ENCODE results near the gene CELA2A.
A peak's percentile ranks its signal among the peaks of the same experiment; 100 is the strongest.

The CELA2A gene

DNA sequence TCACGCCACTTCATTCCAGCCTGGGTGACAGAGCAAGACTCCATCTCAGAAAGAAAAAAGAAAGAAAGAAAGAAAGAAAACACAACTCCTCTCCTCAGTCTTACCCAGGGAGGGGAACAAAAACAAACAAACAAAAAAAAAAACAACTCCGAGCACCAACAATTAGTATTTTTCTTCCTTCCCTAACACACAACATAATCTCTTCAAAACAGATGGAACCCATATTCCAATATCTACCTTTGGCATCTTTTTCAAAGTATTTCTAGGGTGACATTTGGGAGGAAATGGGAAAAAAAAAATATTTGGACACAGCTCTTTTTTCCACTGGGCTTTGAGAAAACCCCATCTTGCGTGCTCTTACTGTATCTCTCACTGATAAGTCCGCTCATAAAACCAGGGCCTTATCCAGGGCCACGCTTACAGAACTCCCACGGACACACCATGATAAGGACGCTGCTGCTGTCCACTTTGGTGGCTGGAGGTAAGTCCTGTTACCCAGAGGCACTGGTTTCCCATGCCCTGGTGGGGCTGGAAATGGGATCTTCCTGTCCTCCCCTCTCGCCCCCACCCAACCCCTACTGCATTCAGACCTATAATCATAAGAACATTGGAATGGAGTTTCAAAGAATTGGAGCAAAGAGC lies at the start of gene CELA2A:
Gene CELA2A, plus strand, starts transcription at position 420 of the 642 bp plus-strand sequence. Its CDS starts 22 bp downstream, at position 442.
- DNase-seq = no peak

DNA sequence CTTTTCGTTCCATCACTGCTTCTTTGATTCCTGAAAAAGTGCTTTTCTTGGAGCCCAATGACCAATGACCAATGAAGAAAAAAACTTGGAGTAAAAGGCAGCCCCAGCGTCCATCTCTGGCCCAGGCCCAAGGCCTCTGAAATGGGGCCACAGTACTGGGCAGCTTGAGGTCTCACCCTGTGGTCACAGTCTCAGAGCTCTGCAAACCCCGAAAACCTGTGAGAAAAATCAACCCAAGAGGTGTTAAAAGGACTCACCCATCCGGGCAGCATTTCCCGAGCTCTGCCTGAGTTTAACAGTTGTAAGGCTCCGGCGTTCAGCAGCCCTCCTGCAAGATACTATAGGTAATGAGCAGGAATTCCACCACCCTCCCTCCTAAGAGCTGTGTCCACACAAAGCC lies 49.0 kb upstream of the CELA2A start:
- DNase-seq = no peak

DNA sequence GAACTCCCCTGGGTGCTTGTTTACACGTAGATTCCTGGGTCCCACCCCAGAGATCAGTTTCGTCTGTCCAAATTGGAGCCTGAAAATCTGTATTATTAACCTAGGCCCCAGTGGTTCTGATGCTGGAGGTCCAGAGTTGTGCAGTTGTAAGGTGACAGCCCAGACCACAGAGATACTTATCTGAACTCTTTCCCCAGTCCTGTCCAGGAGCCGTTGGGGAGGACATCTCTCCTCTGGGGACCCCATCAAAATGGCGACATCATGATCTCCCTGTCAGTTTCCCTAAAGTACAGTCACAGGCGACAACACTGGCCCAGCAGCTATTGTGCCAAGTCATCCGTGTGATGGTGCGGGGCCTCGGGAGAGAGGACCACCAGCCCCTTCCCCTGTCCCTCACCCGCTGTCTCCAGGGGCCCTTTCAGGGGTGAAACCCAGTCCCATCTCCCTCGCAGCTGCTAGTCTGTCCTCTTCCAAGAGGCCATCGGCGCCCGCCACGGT lies 47.6 kb upstream of the CELA2A start:
- no peak for DNase-seq

DNA sequence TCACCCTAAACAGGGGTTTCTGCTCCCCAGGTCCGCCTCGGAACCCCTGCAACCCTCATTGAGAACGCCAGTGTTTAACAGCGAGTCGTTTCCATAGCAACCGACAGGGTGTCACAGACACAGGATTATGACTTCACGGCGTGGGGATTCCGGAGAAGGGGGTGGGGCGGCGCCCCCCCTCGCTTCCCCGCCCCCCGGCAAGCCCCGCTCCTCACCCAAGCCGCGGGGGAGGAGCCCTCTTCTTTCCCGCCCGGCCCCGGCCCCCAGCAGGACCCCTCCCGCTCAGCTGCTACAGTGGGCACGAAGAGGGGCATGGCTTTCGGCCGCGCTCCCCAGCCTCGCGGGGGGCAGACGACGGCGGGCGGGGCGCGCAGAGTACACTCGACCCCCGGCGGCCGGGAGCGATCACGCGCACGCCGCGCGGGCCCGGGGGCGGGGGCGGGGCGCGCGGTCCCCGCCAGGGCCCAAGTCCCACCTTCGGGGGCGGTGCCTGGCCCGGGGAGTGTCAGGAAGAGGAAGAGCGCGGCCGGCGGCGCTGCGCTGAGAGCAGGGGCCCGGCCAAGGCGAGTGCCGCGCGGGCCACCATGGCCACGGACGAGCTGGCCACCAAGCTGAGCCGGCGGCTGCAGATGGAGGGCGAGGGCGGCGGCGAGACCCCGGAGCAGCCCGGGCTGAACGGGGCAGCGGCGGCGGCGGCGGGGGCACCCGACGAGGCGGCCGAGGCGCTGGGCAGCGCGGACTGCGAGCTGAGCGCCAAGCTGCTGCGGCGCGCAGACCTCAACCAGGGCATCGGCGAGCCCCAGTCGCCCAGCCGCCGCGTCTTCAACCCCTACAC lies 46.9 kb upstream of the CELA2A start, which contains the start of gene EFHD2:
Gene EFHD2, plus strand, starts transcription at position 501 of the 835 bp plus-strand sequence. Its CDS starts 84 bp downstream, at position 585.
- peak; percentile 75 to 79 for DNase-seq

DNA sequence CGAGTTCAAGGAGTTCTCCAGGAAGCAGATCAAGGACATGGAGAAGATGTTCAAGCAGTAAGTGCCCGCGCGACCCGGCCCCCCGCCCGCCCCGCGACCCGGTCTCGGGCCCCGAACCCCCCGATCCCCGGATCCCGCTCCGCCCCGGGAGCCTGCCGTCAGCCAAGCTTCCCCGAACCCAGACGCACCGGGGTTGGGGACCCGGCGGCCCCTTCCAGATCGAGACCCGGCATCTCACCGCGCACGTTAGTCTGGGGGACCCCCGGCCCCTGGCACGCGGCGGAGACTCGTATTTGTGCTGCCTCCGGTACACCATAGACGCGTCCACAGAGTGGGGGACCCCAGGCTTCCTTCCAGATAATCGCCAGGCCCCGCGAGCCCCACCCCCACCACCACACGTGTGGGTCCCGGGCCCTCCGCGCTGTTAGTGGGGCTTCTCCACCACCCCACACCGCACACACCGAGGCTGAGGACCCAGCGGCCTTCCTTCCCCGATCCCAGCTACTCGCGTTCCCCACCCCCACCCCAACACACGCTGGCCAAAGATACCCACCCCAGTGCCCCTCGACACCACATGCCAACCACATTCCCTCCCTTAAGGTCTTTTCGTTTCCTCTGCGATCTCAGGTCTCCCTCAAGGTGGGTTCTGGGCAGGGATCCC lies 46.2 kb upstream of the CELA2A start:
- DNase-seq = peak in 1 of 2 donors; percentile 28

DNA sequence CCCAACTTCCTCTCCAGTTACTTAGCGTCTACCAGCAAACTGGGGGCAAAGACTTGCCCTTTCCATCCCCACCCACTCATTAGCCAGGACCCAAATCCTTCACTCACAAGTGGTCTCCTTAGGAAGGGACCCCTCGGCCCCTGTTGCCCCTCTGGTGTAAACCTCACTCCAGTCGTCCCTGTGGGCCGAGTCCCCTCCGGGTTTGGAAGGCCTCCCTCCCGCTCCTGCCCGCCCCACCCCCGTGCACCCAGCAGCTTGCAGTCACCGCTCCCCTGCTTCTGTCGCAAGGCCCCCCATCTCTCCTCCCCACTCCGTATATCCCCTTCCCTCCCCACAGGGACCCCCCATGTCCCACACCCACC lies 45.7 kb upstream of the CELA2A start:
- DNase-seq = no peak

DNA sequence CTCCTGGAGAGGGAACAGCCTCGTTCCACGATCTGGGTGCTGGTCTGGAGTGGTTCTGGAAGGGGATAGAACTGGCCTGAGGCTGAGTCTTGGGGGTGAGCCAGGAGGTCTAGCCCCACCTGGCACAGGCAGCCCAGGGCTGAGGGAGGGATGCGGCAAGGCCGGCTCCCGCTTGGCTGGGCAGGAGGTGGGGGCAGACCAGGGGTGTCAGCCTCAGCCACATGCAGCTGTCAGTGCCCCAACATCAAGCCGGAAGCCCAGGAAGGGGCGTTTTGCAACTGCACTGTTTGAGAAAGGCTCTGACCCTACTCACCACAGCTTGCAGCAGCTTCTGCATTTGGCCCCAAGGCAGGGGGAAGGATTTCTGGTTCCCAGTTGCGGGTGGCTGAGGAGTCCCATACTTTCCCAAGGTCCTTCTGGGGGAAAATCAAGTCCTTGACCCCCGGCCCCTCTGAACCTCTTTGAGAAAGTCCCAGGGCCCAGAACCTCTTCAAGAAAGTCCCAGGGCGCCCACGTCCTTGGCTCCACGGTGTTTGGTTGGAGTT lies 44.9 kb upstream of the CELA2A start:
- DNase-seq = peak; percentile 12 to 26

DNA sequence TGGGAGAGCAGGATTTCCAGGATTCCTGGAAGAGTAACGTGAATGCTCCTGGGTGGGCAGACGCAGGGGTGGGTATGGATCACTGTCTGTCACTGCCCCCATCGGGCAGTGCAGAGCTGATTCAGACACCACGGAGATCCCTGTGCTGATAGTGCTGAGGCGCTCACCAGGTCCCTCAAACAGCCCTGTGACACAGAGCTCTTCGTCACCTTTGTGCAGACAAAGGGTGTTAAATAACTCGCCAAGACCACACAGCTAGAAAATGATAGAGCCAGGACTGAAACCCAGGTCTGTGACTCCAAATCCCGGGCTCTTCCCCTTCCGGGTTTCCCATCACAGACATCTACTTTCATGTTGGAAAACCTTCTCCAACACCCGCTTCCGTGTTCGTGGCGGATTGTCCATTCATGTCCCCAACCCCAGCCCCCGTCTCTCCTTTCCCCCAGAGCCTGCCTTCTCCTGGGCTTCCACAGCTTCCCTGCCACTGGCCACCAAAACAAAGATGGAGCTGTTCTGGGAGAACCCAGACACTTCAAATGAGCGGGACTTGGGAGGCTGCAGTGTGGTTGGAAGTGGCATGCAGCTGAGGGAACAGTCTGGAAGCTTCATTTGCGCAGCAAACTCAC lies 44.2 kb upstream of the CELA2A start:
- DNase-seq = peak; percentile 25 to 36

DNA sequence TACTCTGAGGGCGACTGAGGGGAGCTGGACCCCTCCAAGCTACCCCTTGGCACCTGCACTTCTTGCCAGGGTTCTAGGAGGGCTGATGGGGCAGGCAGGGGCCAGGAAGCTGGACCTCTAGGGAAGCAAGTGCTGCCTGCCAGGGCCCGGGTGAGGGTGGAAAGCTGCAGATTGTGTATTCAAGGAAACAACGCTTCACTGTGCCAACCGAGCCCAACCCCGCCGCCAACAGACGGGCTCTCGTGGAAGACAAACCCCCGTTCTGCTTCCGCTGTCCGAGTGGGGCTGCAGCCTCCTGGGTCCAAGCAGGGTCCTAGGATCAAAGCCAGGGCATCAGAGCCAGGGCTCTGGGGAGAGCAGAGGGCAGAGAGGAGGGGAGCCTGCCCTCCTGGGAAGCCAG lies 43.7 kb upstream of the CELA2A start:
- no peak for DNase-seq

DNA sequence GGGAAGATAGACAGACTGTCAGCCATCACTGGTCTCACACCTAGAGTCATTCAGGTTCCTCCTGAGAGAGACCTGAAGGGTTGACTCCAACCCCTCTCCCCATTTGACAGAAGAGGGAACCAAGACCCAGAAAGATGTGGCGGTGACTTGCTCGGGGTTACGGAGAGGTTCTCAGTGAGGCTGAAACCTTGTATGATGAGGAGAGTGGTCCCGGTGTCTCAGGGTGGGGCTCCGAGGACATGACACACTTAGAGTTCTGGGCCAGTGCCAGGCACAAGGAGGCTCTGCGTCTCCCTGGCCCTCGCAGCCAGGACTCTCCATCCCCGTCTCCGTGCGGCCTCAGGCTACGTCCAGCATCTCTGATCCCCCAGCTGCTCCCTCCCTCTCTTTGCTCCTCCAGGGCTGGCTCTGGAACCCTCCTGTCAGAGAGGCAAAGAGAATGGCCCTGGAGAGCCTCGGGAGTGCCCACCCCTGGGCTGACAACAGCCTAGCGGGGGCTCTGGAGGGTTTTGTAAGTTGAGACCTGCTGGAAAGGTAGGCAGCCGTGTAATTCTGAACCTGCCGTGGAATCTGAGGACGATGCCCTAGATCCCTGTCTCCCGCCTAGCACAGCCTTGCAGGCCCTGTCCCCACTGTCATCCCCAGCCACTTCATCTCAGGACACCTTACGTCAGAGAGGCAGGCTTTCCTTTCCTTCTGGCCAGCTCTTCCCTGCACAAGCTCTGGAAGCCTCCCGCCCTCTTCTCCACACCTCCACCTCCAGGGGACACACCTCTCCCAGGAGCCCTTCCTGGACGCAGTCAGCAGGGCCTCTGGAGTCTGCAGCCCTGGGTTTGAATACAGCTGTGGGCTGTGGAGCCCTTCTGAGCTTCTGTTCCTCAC lies 42.7 kb upstream of the CELA2A start:
- no peak for DNase-seq

DNA sequence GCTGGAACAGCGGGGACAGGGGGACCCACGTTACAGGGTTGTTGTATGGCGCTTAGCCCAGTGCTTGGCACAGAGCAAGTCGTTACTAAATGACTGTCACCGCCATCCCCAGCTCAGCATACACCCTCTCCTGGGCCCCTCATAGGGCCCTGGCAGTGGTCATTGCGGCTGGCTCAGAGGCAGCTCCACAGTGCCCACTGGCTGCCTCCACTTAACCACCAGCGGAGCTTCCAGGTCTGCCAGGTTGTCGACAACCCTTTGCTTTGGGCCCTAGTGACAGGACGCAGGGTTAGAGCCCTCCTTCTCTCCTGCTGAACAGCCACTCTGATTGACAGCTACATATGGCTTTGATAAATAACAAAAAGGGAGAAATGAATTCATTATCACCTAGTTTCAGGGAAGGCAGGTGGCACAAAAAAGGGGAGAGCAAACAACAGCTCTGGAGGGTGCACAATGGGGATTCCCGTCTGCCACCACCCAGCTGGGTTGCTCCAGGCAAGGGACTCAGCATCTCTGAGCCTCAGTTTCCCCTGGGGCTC lies 42.0 kb upstream of the CELA2A start:
- DNase-seq = no peak

DNA sequence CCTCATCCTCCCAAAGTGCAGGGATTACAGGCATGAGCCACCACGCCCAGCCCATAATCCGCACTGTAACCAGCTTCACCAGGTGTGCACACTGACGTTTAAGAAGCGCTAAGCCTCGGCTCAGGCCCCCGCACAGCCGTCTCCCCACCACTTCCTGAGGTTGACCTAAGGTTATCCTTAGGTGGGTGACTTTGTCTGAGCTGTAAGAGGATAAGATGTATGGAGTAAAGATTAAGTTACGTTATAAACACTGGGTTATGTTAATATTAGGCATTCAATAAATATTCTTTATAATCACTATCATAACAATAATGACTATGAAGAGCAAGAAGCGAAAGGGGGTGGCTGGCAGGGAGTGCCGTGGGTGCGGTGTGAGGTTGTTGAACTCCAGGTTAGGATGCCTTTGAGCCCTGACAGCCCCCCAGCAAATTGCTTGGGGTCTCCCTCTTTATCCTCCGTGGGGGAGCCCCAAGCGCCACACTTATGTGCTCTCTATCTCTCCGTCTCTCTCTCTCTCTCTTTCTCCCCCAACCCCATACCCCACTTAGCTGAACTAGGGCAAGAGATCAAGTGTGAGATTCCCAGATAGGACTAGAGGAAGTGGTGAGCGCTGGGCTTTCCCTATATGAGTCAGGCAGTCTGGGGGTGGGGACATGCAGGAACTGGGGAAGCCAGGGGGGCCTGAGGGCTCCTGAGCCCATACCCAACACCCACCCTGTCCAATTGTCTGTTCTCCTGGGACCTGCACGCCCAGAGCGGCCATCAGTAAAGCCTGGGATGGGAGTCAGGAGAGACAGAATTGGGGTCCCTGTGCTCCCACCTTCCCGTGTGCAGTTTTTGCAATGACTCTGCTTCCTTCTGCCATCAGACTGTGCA lies 39.2 kb upstream of the CELA2A start:
- peak; percentile 21 to 37 for DNase-seq

DNA sequence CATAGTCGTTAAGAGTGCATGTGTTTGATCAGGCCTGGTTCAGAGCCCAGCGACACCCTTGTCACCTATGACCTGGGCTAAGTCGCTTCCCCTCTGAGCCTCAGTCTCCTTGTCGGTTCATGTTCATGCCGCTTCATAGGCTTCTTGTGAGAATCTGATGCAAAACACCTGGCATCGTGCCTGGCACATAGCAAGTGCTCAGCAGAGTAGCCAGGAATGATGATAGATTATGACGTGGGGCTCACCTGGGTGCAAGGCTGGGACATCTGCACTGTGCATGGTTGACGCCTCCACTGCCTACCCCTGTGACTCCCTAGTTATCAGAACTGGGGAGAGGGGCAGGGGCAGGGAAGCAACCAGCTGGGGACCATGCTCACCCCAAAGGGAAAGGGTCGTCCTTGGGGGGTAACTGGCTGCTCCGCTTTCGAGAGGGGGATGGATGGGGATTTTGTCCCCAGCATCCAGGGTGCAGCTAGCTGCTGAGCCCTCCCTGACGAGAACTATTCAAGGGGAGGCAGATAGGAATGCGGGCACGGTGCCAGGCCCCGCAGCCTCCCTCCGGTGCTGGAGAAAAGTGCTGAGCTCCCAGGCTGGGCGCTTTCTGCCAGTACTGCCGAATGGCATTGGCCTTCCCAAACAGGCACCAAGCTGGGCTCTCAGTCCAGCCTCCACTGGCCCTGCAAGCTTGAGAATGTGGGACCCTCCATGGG lies 37.6 kb upstream of the CELA2A start:
- DNase-seq = no peak

DNA sequence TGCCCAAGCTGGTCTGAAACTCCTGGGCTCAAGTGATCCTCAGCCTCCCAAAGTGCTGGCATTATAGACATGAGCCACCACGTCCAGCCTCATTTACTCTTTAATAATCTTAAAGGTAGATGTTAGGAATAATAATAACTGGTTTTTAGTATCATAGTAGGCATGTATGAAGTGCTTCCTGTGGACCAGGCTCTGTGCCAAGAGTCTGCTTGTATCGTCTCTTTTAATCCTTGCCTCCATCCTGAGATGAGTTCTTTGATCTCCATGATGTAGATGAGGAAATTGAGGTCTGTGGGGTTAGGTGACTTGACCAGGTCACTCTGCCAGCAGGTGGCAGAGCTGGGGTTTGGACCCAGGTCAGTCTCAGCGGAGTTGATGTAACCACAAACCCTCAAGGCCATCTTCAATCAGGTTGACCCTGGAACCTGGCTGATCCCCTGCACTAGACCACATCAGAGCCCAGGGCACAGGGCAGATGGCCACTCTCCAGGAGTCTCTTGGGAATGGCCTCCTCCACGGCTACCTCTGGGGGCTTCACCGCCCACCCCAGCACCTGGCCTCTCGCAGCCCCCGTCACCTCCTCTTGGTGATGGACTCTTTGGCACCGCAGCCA lies 35.6 kb upstream of the CELA2A start:
- DNase-seq = no peak

DNA sequence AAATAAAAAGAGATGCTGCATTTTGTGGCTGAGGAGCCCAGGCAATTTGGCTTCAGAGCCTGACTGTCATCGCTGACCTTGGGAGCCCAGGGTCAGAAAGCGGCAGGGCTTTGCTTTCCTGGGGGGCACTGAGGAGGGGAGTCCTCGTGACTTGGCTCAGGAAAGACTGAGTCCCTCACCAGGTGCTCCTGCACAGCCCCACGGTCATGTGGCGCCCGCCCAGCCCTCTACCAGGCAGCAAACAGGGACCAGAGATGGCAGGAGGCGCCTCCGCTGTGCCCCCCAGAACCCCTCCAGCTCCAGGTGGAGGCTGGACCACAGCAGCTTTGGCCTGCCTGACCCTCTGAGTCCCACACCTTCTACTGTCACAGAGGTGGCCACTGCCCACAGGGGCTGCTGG lies 33.7 kb upstream of the CELA2A start:
- no peak for DNase-seq

DNA sequence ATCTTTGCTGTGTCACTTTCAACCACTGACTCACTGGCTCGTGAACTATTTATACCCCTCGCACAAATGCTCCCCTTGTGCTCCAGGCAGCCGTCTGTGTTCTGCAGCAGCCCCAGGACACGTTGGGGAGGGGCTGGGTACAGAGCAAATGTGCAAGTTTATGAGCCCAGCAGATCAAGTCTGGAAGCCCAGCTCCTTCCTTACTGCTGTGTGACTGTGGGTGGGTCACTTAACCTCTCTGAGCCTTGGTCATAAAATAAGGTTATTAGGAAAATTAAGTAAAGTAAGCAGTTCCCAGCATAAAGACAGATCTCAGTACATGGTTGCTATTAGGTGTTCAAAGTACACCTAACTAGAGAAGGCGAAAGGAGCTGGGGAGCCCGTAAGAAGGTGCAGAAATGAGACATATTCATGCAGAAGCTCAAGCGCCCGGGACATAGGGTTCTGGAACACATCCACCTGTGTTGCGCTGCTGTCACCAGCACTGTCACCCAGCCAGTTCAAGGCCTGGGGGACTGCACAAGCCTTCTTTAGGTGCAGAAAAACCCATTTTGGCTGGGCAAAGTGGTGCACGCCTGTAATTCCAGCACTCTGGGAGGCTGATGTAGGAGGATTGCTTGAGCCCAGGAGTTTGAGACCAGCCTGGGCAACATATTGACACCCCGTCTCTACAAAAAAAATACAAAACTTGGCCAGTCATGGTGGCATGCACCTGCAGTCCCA lies 33.0 kb upstream of the CELA2A start:
- no peak for DNase-seq

DNA sequence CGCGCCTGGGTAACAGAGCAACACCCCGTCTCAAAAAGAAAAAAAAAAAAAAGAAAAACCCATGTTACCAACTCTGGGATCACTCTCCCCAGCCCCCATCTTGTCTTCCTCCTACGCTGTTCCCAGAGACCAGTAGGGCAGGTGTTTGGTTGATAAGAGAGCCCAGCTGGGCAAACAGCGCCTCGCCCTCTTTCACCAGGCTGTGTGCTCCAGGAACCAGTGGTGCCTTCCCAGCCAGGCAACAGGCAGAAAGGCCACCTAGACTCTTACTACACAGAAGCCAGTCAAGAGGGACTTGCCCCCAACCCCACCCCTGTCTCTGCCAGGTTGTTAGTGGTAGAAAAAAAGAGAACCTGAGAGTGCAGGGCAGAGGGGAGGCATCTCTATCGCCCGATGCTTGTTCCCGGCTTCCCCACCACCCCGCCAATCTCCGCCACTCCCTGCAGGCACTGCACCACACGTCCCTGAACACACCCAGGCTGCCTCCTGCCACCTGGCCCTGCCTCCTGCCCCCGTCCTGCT lies 32.3 kb upstream of the CELA2A start:
- DNase-seq = no peak

DNA sequence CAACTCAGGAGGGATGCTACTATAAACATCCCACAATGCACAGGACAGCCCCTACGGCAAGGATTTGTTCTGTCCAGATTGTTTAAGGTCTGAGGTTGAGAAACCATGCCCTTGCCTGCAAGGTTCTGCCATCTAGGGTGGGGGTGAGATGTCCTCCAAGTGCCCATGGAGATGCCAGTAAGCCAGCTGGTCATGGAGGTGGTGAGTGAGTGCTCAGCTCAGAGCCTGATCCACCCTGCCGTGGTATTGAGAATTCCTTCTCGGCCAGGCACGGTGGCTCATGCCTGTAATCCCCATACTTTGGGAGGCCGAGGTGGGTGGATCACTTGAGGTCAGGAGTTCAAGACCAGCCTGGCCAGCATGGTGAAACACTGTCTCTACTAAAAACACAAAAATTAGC lies 31.6 kb upstream of the CELA2A start:
- DNase-seq = no peak
